Measurements from ENCODE around the gene MAPK14.

MAPK14 gene

DNA sequence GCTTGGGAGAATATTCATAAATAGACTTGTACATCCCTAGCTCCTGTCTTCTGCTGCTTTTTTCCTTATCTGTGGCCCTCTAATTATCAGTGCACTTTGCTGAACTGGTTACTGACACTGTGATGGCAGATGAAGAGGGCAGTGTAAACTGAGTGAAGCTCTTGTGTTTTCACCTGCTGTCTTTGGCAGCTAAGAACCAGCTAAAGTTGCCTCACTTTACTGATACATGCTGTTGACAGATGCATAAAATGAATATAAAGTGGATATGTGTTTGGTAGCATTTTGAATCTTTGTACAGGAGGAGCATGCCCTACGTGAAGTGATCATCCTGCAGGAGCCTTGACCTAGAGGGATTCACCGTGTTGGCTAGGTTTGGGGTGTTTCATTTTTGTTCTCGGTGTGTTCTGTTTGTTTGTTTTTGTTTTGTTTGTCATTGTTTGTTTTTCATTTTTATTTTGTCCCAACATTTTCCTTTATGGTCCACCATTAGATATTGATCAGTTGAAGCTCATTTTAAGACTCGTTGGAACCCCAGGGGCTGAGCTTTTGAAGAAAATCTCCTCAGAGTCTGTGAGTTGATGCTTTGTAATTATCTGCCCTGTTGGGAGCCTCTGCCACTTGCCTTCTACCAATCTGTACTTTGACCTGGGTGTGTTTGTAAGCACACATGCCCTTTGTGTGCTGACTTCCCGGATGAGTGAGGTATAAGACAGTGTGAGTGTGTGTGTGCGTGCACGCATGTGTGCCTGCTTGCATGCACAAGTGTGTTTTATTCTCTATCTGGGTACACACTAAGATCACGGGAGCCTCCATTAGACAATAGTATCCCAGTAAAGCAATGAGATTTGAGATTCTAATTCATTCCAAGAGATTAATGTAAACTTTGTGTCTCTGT lies 68.1 kb downstream of the MAPK14 start:
- Histone ChIP-seq H3K36me3 (ENCODE audit: control insufficient read depth, low read length) (peaks cover 21% of the 10 kb centered on the region), H3K79me2 (ENCODE audit: control insufficient read depth, low read length) (no peaks in the 10 kb centered on the region), H3K27me3 (ENCODE audit: control insufficient read depth, low read length) (no peaks in the 10 kb centered on the region), H3F3A (ENCODE audit: control insufficient read depth, insufficient read depth) (peaks cover 11% of the 10 kb centered on the region), H3K4me1 (ENCODE audit: control insufficient read depth, low read length) (peaks cover 47% of the 10 kb centered on the region), H3K4me2 (ENCODE audit: low read length) (peak overlapping the region; percentile 39), H3K27ac (ENCODE audit: low read depth, low read length) (no peak overlapping the region), H3K4me3 (ENCODE audit: low read length) (no peak overlapping the region), H4K20me1 (ENCODE audit: control insufficient read depth, insufficient read depth, low read depth, low read length) (no peaks in the 10 kb centered on the region), H3K9me3 (ENCODE audit: control insufficient read depth, insufficient read depth, low read length) (no peaks in the 10 kb centered on the region), H3K9me2 (replicated peaks; ENCODE audit: control insufficient read depth, low read length) (no peaks in the 10 kb centered on the region)
- TF ChIP-seq, protein P1, sequence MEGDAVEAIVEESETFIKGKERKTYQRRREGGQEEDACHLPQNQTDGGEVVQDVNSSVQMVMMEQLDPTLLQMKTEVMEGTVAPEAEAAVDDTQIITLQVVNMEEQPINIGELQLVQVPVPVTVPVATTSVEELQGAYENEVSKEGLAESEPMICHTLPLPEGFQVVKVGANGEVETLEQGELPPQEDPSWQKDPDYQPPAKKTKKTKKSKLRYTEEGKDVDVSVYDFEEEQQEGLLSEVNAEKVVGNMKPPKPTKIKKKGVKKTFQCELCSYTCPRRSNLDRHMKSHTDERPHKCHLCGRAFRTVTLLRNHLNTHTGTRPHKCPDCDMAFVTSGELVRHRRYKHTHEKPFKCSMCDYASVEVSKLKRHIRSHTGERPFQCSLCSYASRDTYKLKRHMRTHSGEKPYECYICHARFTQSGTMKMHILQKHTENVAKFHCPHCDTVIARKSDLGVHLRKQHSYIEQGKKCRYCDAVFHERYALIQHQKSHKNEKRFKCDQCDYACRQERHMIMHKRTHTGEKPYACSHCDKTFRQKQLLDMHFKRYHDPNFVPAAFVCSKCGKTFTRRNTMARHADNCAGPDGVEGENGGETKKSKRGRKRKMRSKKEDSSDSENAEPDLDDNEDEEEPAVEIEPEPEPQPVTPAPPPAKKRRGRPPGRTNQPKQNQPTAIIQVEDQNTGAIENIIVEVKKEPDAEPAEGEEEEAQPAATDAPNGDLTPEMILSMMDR (IDR thresholded peaks at IDR 0.05; ENCODE audit: low read depth, low read length, poor library complexity, severe bottlenecking) = no peak
- no peak for TF ChIP-seq EZH2phosphoT487 (IDR thresholded peaks at IDR 0.05; ENCODE audit: borderline replicate concordance, low read length)

DNA sequence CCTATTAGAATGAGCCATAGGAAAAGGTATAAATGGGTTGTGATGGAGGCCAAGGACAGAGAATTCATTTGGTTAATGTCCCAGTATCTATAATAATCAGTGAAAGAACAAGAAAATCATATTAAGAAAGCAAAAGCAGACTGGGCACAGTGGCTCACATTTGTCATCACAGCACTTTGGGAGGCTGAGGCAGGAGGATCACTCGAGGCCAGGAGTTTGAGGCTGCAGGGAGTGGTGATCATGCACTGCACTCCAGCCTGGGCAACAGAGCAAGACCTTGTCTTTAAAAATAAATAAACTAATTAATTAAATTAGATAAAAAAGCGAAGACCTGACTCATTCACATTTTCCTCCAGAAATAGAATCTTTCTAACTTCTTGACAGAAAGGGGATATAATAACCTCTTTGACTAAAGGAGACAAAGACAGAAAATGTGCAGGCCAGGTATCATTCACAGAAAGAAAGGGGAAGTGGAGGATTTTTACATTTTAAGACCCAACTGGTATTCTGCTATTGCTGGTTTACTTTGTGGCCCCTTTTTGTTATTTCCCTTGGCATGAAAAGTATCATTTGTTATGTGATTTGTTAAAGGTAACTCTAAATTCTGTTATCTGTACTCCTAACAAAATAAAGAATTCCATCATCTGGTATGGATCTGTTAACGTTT lies 70.8 kb downstream of the MAPK14 start:
- H3K4me3 ChIP-seq (ENCODE audit: low read length) = no peak overlapping the region
- no peaks in the 10 kb centered on the region for H4K20me1 ChIP-seq (ENCODE audit: control insufficient read depth, insufficient read depth, low read depth, low read length)
- TF ChIP-seq, protein P1 (IDR thresholded peaks at IDR 0.05; ENCODE audit: low read depth, low read length, poor library complexity, severe bottlenecking) = no peak
- TF ChIP-seq EZH2phosphoT487 (IDR thresholded peaks at IDR 0.05; ENCODE audit: borderline replicate concordance, low read length) = no peak
- peaks cover 11% of the 10 kb centered on the region for H3F3A ChIP-seq (ENCODE audit: control insufficient read depth, insufficient read depth)
- H3K79me2 ChIP-seq (ENCODE audit: control insufficient read depth, low read length) = no peaks in the 10 kb centered on the region
- H3K4me2 ChIP-seq (ENCODE audit: low read length) = no peak overlapping the region
- no peaks in the 10 kb centered on the region for H3K9me2 ChIP-seq (replicated peaks; ENCODE audit: control insufficient read depth, low read length)
- H3K27me3 ChIP-seq (ENCODE audit: control insufficient read depth, low read length) = no peaks in the 10 kb centered on the region
- peaks cover 31% of the 10 kb centered on the region for H3K36me3 ChIP-seq (ENCODE audit: control insufficient read depth, low read length)
- H3K27ac ChIP-seq (ENCODE audit: low read depth, low read length) = no peak overlapping the region
- no peaks in the 10 kb centered on the region for H3K9me3 ChIP-seq (ENCODE audit: control insufficient read depth, insufficient read depth, low read length)
- peaks cover 49% of the 10 kb centered on the region for H3K4me1 ChIP-seq (ENCODE audit: control insufficient read depth, low read length)

DNA sequence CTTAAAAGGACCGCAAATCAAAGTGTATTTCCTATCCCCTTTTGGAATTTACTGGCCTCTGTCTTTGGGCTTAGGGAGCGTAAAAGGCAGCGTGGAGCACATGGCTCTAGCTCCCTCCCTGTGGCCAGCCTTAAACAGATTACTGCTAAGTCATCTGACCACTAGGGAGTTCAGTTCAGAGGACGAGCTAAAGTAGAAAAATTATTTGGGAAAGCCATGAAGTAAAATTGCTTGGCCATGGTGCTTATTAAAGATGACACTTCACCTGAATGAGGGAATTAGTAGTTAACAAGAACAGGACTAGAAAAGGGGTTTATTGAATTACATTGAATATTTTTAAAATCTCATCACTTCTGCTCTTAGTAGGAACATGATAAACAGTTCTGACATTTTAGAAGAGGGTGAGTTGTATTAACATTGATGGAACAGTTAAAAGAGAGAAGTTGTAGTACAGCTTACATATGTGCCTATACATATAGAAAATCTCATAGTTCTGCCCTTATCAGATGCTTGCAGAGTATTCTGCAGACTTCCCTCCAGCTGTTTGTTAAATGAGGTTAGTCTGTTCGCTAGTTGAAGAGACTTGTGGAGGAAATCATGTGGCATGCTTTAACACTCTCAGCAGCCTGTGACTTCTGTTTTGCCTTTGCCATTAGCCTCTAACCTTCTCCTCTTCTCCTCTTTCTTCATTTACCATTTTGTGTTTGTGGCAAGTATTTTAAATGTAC lies 71.5 kb downstream of the MAPK14 start:
- H3K4me1 ChIP-seq (ENCODE audit: control insufficient read depth, low read length) = peaks cover 49% of the 10 kb centered on the region
- no peaks in the 10 kb centered on the region for H3K9me2 ChIP-seq (replicated peaks; ENCODE audit: control insufficient read depth, low read length)
- H3K27me3 ChIP-seq (ENCODE audit: control insufficient read depth, low read length) = no peaks in the 10 kb centered on the region
- no peak overlapping the region for H3K4me3 ChIP-seq (ENCODE audit: low read length)
- no peaks in the 10 kb centered on the region for H3K79me2 ChIP-seq (ENCODE audit: control insufficient read depth, low read length)
- H3K9me3 ChIP-seq (ENCODE audit: control insufficient read depth, insufficient read depth, low read length) = no peaks in the 10 kb centered on the region
- 0 out of 2 replicates have a peak overlapping the region, but pooled peaks have one; percentile 3 for H3K4me2 ChIP-seq (ENCODE audit: low read length)
- TF ChIP-seq EZH2phosphoT487 (IDR thresholded peaks at IDR 0.05; ENCODE audit: borderline replicate concordance, low read length) = no peak
- TF ChIP-seq, protein P1 (IDR thresholded peaks at IDR 0.05; ENCODE audit: low read depth, low read length, poor library complexity, severe bottlenecking) = no peak
- no peaks in the 10 kb centered on the region for H4K20me1 ChIP-seq (ENCODE audit: control insufficient read depth, insufficient read depth, low read depth, low read length)
- peaks cover 6% of the 10 kb centered on the region for H3F3A ChIP-seq (ENCODE audit: control insufficient read depth, insufficient read depth)
- H3K36me3 ChIP-seq (ENCODE audit: control insufficient read depth, low read length) = peaks cover 37% of the 10 kb centered on the region
- no peak overlapping the region for H3K27ac ChIP-seq (ENCODE audit: low read depth, low read length)
